Calu3 (cell line): ENCODE results near the gene USP7. TPM values are rescaled to one million over a fixed set of nuclear protein-coding genes. Genes with fewer than 3 reads are reported as not detected.
"Not testable (repeated sequence)": the region's sequence is repeated elsewhere in the genome, so short reads cannot be mapped to it uniquely, and the experiment has no call there.

Experiments used
- BruUV-seq: library from RNA; stranded (reverse); fragments of 400-500 nt; replicated peaks from 2 replicates; lab custom pipeline; 2021; lab: Mats Ljungman, UMichigan
- CTCF ChIA-PET: fragments of 300-600 bp; sonication (Branson Sonifier 250); formaldehyde crosslinking; loops from one replicate; lab custom pipeline; 2022; ENCODE audit warnings: antibody characterized with exemption; lab: Charles Lee
- DNase-seq: peaks from one replicate; pipeline ENCODE4 v3.0.0; 2022
- H3K27ac Mint-ChIP-seq: one replicate; pipeline ENCODE4 v1.8.0; 2022; ENCODE audit warnings: mixed read lengths; ENCODE audit not compliant: unreplicated experiment
- H3K27me3 Mint-ChIP-seq: one replicate; pipeline ENCODE4 v1.8.0; 2022; ENCODE audit warnings: mixed read lengths; ENCODE audit not compliant: unreplicated experiment
- H3K36me3 Mint-ChIP-seq: one replicate; pipeline ENCODE4 v1.8.0; 2022; ENCODE audit warnings: mild to moderate bottlenecking, moderate library complexity, mixed read lengths; ENCODE audit not compliant: insufficient read depth, unreplicated experiment
- H3K4me1 Mint-ChIP-seq: one replicate; pipeline ENCODE4 v1.8.0; 2022; ENCODE audit warnings: mild to moderate bottlenecking, low read depth, mixed read lengths; ENCODE audit not compliant: unreplicated experiment
- H3K4me3 Mint-ChIP-seq: one replicate; pipeline ENCODE4 v1.8.0; 2022; ENCODE audit warnings: mild to moderate bottlenecking, low read depth, moderate library complexity, mixed read lengths; ENCODE audit not compliant: unreplicated experiment
- H3K9me3 Mint-ChIP-seq: one replicate; pipeline ENCODE4 v1.8.0; 2022; ENCODE audit warnings: low read depth, mixed read lengths; ENCODE audit not compliant: unreplicated experiment
- intact Hi-C: fragments of 100-400 bp; cut with micrococcal nuclease; formaldehyde crosslinking; loops from one replicate; pipeline ENCODE4 v1.10.0; 2022; ENCODE audit not compliant: unreplicated experiment
- total RNA-seq: library from RNA; stranded (reverse); gene quantifications from 2 replicates; pipeline ENCODE4 v1.2.3, GENCODE V29; 2022
- TF ChIP-seq, protein P1 (sequence below): fragments of 200-600 bp; IDR thresholded peaks from one replicate; pipeline ENCODE4 v1.8.0; 2022; ENCODE audit warnings: antibody characterized with exemption; ENCODE audit not compliant: unreplicated experiment

The USP7 gene
- total RNA-seq, 1 experiment from 2014 or later = 165 TPM

DNA sequence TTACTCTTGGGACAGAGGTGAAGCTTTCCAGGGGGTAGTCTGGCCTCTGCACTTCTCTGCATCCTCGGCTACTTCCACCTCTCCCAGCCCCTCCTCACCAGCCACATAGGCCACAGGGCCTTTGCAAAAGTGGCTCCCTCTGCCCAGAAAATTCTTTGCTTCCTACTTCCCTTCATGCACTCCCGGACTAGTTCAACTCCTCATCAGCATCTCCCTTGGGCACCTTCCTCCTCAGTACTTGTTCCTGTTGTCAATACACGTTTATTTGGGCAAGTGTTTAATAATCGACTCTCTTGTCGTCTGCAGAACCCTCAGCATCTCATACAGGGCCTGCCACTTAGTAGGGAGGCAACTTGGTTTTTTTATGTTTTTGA, 23.1 kb upstream of the USP7 start:
- Mint-ChIP-seq H3K4me3 (no peak overlapping the region), H3K36me3 (no peaks in the 10 kb centered on the region), H3K27ac (no peak overlapping the region), H3K9me3 (no peaks in the 10 kb centered on the region), H3K27me3 (no peaks in the 10 kb centered on the region), H3K4me1 (peaks cover 15% of the 10 kb centered on the region)
- DNase-seq = no peak
- BruUV-seq = no TSS peak
- intact Hi-C loops = no loop called here
- CTCF ChIA-PET = no interaction called here
- TF ChIP-seq, protein P1, sequence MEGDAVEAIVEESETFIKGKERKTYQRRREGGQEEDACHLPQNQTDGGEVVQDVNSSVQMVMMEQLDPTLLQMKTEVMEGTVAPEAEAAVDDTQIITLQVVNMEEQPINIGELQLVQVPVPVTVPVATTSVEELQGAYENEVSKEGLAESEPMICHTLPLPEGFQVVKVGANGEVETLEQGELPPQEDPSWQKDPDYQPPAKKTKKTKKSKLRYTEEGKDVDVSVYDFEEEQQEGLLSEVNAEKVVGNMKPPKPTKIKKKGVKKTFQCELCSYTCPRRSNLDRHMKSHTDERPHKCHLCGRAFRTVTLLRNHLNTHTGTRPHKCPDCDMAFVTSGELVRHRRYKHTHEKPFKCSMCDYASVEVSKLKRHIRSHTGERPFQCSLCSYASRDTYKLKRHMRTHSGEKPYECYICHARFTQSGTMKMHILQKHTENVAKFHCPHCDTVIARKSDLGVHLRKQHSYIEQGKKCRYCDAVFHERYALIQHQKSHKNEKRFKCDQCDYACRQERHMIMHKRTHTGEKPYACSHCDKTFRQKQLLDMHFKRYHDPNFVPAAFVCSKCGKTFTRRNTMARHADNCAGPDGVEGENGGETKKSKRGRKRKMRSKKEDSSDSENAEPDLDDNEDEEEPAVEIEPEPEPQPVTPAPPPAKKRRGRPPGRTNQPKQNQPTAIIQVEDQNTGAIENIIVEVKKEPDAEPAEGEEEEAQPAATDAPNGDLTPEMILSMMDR = no peak

- intact Hi-C loops = no loop called here
- DNase-seq = no peak
- no TSS peak for BruUV-seq
- Mint-ChIP-seq H3K4me1 (peaks cover 15% of the 10 kb centered on the region), H3K36me3 (no peaks in the 10 kb centered on the region), H3K27ac (no peak overlapping the region), H3K4me3 (no peak overlapping the region), H3K9me3 (no peaks in the 10 kb centered on the region), H3K27me3 (no peaks in the 10 kb centered on the region)
- CTCF ChIA-PET = interaction anchor here (1.2 kb wide), 1 partner anchor 16 kb away, joined by 8 read pairs; no protein-coding TSS in a partner anchor
- TF ChIP-seq, protein P1 = no peak
Measured at GRCh38 chr16:8986111-8986510, 22.4 kb upstream of the USP7 start.

DNA sequence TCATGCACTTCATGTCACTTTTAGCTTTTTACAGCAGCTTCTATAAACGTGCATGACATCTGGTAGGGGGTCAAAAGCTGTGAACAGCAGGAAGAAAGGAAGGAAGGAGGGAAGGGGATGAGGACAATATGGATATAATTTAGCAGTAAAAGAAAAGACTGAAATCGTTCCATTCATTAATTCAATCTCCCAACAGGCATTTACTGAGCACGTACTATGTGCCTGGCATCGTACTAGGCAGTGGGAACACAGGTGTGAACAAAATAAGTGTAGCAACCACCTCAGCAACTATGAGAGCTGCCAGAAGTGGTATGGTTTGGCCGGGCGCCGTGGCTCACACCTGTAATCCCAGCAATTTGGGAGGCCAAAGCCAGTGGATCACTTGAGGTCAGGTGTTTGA, 19.1 kb upstream of the USP7 start:
- no peaks in the 10 kb centered on the region for H3K9me3 Mint-ChIP-seq
- intact Hi-C loops = no loop called here
- TF ChIP-seq, protein P1 = no peak
- CTCF ChIA-PET = no interaction called here
- H3K4me1 Mint-ChIP-seq = peaks cover 15% of the 10 kb centered on the region
- no peak for DNase-seq
- H3K36me3 Mint-ChIP-seq = no peaks in the 10 kb centered on the region
- H3K27ac Mint-ChIP-seq = no peak overlapping the region
- H3K4me3 Mint-ChIP-seq = no peak overlapping the region
- peaks cover 2% of the 10 kb centered on the region for H3K27me3 Mint-ChIP-seq
- no TSS peak for BruUV-seq

DNA sequence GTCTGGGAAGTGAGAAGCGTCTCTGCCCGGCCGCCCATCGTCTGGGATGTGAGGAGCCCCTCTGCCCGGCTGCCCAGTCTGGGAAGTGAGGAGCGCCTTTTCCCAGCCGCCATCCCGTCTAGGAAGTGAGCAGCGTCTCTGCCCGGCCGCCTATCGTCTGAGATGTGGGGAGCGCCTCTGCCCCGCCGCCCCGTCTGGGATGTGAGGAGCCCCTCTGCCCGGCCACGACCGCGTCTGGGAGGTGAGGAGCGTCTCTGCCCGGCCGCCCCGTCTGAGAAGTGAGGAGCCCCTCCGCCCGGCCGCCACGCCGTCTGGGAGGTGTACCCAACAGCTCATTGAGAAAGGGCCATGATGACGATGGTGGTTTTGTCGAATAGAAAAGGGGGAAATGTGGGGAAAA, 18.2 kb upstream of the USP7 start:
- intact Hi-C loops, H3K4me3 Mint-ChIP-seq, CTCF ChIA-PET: not testable (repeated sequence)

GRCh38 chr16:8976189-8976588, 12.5 kb upstream of the USP7 start:
- H3K9me3 Mint-ChIP-seq, CTCF ChIA-PET, H3K4me1 Mint-ChIP-seq, intact Hi-C loops, H3K4me3 Mint-ChIP-seq, H3K36me3 Mint-ChIP-seq, H3K27ac Mint-ChIP-seq, BruUV-seq, DNase-seq: not testable (repeated sequence)
- peaks cover 37% of the 10 kb centered on the region for H3K27me3 Mint-ChIP-seq

More for the DNA sequence above, 18.2 kb upstream of the USP7 start:
- not testable (repeated sequence) for H3K9me3 Mint-ChIP-seq, BruUV-seq, H3K27ac Mint-ChIP-seq, H3K4me1 Mint-ChIP-seq, H3K36me3 Mint-ChIP-seq, DNase-seq
- peaks cover 11% of the 10 kb centered on the region for H3K27me3 Mint-ChIP-seq
